Liver (tissue), 3 donors: ENCODE measurements around the gene CENPF.

Experiments used
- ATF3 ChIP-seq: IDR thresholded peaks from 2 replicates; pipeline ENCODE4 v1.6.1; 2016; ENCODE audit warnings: antibody characterized with exemption
- HNF4G ChIP-seq: IDR thresholded peaks from 2 replicates; pipeline ENCODE4 v1.6.1; 2016; ENCODE audit warnings: antibody characterized with exemption
- RXRA ChIP-seq, 2 donors: IDR thresholded peaks; 2 replicates each; pipeline ENCODE4 v1.6.1; 2017 to 2018; ENCODE audit warnings: antibody characterized with exemption in 2 of 2, mild to moderate bottlenecking in 1 of 2
- TAF1 ChIP-seq: conservative IDR thresholded peaks from 2 replicates; pipeline ENCODE4 v1.6.1; 2016; ENCODE audit warnings: antibody characterized with exemption, mild to moderate bottlenecking
- TF ChIP-seq, protein P1 (sequence below): IDR thresholded peaks from 2 replicates; pipeline ENCODE4 v1.6.1; 2016; ENCODE audit warnings: antibody characterized with exemption, mild to moderate bottlenecking
- TF ChIP-seq, protein P2 (sequence below): fragments of 150-350 bp; IDR thresholded peaks from 2 replicates; pipeline ENCODE4 v1.5.1; 2017; ENCODE audit warnings: improper control_type of control experiment, low read depth, low read length; ENCODE audit not compliant: missing input control
- donor health status: healthy.
- donor health status: healthy.

DNA sequence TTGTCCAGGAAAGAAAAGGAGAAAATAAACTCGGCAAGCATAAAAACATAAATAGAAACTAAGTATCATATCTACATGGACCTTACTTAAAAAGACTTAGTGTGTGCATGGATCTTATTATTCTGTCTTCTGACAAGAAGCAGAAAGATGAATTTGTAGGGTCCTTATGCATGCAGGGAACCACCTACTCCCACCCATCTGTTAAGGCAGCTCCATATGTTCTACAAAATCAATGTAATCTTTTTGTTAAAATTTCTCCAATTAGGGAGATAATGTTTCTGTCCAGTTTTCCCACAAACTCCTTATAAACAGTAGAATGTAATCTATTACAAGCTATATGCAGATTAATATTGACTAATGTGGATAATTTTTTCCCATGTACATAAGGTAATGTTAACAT is 37.7 kb upstream of the CENPF start:
- TF ChIP-seq, protein P1, sequence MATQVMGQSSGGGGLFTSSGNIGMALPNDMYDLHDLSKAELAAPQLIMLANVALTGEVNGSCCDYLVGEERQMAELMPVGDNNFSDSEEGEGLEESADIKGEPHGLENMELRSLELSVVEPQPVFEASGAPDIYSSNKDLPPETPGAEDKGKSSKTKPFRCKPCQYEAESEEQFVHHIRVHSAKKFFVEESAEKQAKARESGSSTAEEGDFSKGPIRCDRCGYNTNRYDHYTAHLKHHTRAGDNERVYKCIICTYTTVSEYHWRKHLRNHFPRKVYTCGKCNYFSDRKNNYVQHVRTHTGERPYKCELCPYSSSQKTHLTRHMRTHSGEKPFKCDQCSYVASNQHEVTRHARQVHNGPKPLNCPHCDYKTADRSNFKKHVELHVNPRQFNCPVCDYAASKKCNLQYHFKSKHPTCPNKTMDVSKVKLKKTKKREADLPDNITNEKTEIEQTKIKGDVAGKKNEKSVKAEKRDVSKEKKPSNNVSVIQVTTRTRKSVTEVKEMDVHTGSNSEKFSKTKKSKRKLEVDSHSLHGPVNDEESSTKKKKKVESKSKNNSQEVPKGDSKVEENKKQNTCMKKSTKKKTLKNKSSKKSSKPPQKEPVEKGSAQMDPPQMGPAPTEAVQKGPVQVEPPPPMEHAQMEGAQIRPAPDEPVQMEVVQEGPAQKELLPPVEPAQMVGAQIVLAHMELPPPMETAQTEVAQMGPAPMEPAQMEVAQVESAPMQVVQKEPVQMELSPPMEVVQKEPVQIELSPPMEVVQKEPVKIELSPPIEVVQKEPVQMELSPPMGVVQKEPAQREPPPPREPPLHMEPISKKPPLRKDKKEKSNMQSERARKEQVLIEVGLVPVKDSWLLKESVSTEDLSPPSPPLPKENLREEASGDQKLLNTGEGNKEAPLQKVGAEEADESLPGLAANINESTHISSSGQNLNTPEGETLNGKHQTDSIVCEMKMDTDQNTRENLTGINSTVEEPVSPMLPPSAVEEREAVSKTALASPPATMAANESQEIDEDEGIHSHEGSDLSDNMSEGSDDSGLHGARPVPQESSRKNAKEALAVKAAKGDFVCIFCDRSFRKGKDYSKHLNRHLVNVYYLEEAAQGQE = no peak
- TF ChIP-seq, protein P2, sequence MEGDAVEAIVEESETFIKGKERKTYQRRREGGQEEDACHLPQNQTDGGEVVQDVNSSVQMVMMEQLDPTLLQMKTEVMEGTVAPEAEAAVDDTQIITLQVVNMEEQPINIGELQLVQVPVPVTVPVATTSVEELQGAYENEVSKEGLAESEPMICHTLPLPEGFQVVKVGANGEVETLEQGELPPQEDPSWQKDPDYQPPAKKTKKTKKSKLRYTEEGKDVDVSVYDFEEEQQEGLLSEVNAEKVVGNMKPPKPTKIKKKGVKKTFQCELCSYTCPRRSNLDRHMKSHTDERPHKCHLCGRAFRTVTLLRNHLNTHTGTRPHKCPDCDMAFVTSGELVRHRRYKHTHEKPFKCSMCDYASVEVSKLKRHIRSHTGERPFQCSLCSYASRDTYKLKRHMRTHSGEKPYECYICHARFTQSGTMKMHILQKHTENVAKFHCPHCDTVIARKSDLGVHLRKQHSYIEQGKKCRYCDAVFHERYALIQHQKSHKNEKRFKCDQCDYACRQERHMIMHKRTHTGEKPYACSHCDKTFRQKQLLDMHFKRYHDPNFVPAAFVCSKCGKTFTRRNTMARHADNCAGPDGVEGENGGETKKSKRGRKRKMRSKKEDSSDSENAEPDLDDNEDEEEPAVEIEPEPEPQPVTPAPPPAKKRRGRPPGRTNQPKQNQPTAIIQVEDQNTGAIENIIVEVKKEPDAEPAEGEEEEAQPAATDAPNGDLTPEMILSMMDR = no peak
- TF ChIP-seq RXRA (IDR thresholded peaks at IDR 0.05) = no peak
- TF ChIP-seq ATF3 = no peak
- TF ChIP-seq HNF4G = no peak
- no peak for TF ChIP-seq TAF1
